Activated CD4-positive, alpha-beta T cell treated with anti-CD3 and anti-CD28 coated beads, Interleukin-2, Interleukin-6, amounts not matched to agents 100 ng/mL and 50 ng/mL, durations not matched to agents 16 hours and 8 hours (primary cell): ENCODE measurements around the gene TRAPPC4.
A peak's percentile ranks its signal among the peaks of the same experiment; 100 is the strongest.
"Not testable (repeated sequence)": the region's sequence is repeated elsewhere in the genome, so short reads cannot be mapped to it uniquely, and the experiment has no call there.

ENCODE experiments used
- DNase-seq: peaks from one replicate; pipeline ENCODE4 v3.0.0-alpha.2; 2020

Gene TRAPPC4

GRCh38 chr11:119034813-119035212, 16.2 kb downstream of the TRAPPC4 start:
- DNase-seq, result no peak

- no peak for DNase-seq
Observed at GRCh38 chr11:119038884-119039283, 20.3 kb downstream of the TRAPPC4 start.

- not testable (repeated sequence) for DNase-seq
Observed at GRCh38 chr11:119039471-119039870, 20.9 kb downstream of the TRAPPC4 start.

- no peak for DNase-seq
Observed at GRCh38 chr11:119041821-119042514, 23.4 kb downstream of the TRAPPC4 start.

GRCh38 chr11:119042927-119043326, 24.4 kb downstream of the TRAPPC4 start:
- DNase-seq, result no peak

- no peak for DNase-seq
Observed at GRCh38 chr11:119044708-119045107, 26.1 kb downstream of the TRAPPC4 start.

GRCh38 chr11:119046489-119046888, 27.9 kb downstream of the TRAPPC4 start:
- DNase-seq, result no peak

GRCh38 chr11:119047205-119047604, 28.6 kb downstream of the TRAPPC4 start:
- DNase-seq, result peak; percentile 34

- no peak for DNase-seq
Observed at GRCh38 chr11:119048644-119049043, 30.1 kb downstream of the TRAPPC4 start.

- DNase-seq, result no peak
Observed at GRCh38 chr11:119049081-119049480, 30.5 kb downstream of the TRAPPC4 start.

- peak; percentile 31 for DNase-seq
Observed at GRCh38 chr11:119051440-119052162, 33.0 kb downstream of the TRAPPC4 start.

GRCh38 chr11:119052163-119052814, 33.7 kb downstream of the TRAPPC4 start:
- no peak for DNase-seq

GRCh38 chr11:119054418-119054817, 35.9 kb downstream of the TRAPPC4 start:
- no peak for DNase-seq

- DNase-seq, result peak; percentile 45
Observed at GRCh38 chr11:119055901-119056300, 37.3 kb downstream of the TRAPPC4 start.

- peak; percentile 39 for DNase-seq
Observed at GRCh38 chr11:119056421-119056999, 37.9 kb downstream of the TRAPPC4 start.

- peak; percentile 99 for DNase-seq
Observed at GRCh38 chr11:119057000-119057769, 38.6 kb downstream of the TRAPPC4 start, which contains the start of gene HYOU1. Gene HYOU1 (minus strand): TSS chr11:119057205. CDS start chr11:119056160, 1,045 bp downstream.

GRCh38 chr11:119059128-119059527, 40.6 kb downstream of the TRAPPC4 start:
- not testable (repeated sequence) for DNase-seq

- DNase-seq, result no peak
Observed at GRCh38 chr11:119061256-119061655, 42.7 kb downstream of the TRAPPC4 start.

GRCh38 chr11:119062779-119063178, 44.2 kb downstream of the TRAPPC4 start:
- no peak for DNase-seq

GRCh38 chr11:119065369-119065768, 46.8 kb downstream of the TRAPPC4 start:
- peak; percentile 65 for DNase-seq

GRCh38 chr11:119067371-119068222, 49.0 kb downstream of the TRAPPC4 start, which contains the start of gene VPS11:
Gene VPS11 (plus strand): TSS chr11:119067818. CDS start chr11:119067824, 6 bp downstream.
- DNase-seq, result peak; percentile 99
